Neural progenitor cell (in vitro differentiated cells): Measurements from ENCODE around the gene FUT4.

Experiments
- EZH2 ChIP-seq: fragments of 200-600 bp; sonication (generic); IDR thresholded peaks from 2 replicates; pipeline ENCODE4 v1.6.1; 2017; ENCODE audit warnings: antibody characterized with exemption, mild to moderate bottlenecking, moderate library complexity
- EZH2phosphoT487 ChIP-seq: fragments of 200-600 bp; sonication (generic); IDR thresholded peaks from 2 replicates; pipeline ENCODE4 v1.6.1; 2017; ENCODE audit warnings: antibody characterized with exemption
- TF ChIP-seq, protein P1 (sequence below): fragments of 200-600 bp; sonication (generic); IDR thresholded peaks from 2 replicates; pipeline ENCODE4 v1.5.1; 2017; ENCODE audit warnings: antibody characterized with exemption, mild to moderate bottlenecking

DNA sequence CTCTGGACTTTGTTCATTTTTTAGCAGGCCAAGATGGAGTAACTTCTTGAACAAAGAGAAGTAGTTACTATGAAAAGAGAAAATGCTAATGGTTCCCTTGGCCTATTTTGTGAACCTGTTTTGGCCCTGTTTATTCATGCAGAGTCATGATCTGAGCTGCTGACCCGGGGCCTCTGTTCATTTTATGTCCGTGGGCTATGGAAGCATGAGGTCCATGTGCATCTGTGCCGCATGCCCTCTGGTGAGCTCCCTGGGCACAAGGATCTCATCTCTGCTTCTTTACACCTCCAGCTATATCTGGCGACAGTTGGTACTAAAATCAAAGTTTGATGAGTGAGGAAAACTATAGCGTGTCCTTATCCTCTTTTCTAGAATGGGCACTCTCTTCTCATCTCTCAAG is 24.5 kb downstream of the FUT4 start:
- TF ChIP-seq, protein P1, sequence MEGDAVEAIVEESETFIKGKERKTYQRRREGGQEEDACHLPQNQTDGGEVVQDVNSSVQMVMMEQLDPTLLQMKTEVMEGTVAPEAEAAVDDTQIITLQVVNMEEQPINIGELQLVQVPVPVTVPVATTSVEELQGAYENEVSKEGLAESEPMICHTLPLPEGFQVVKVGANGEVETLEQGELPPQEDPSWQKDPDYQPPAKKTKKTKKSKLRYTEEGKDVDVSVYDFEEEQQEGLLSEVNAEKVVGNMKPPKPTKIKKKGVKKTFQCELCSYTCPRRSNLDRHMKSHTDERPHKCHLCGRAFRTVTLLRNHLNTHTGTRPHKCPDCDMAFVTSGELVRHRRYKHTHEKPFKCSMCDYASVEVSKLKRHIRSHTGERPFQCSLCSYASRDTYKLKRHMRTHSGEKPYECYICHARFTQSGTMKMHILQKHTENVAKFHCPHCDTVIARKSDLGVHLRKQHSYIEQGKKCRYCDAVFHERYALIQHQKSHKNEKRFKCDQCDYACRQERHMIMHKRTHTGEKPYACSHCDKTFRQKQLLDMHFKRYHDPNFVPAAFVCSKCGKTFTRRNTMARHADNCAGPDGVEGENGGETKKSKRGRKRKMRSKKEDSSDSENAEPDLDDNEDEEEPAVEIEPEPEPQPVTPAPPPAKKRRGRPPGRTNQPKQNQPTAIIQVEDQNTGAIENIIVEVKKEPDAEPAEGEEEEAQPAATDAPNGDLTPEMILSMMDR = no peak
- TF ChIP-seq EZH2 (no peak), EZH2phosphoT487 (no peak)
